ENCODE measurements around the gene IGSF1. TPM values are rescaled to one million over a fixed set of nuclear protein-coding genes. Genes with fewer than 3 reads are reported as not detected.

IGSF1 gene
- total and polyA plus RNA-seq, 2 donors: 0.89 to 0.94 TPM

DNA sequence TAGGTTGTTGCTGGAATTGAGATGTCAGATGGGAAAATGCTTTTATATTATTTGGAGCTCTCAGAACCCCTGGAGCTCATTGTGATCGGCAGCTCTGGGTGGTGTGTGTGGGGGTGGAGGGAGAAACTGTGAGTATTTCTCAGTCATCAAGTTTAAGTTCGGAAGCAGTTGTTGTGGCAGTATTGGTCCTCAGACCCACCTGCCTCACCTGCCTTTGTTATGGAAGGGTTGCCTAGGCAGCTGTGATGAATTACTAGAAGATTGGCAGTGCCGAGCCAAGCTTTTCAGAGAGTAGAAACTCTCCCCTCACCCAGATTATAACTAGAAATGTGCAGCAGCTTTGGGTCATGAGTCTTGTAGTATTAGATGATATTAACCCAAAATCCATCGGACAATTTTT lies 9.5 kb downstream of the IGSF1 start:
- Histone ChIP-seq H3K27me3 (ENCODE audit: control insufficient read depth in 2 of 2, insufficient read depth in 1 of 2, low read length in 1 of 2) (peaks cover 0 to 2% of the 10 kb centered on the region in 2 donors), H3K9me3 (ENCODE audit: control insufficient read depth in 2 of 2, insufficient read depth in 1 of 2, low read length in 1 of 2) (no peaks in the 10 kb centered on the region), H3K27ac (ENCODE audit: low read depth in 1 of 2, low read length in 1 of 2) (no peak overlapping the region), H3K4me3 (ENCODE audit: low read length in 2 of 2) (no peak overlapping the region), H3K36me3 (ENCODE audit: control insufficient read depth in 2 of 2, insufficient read depth in 2 of 2, low read length in 1 of 2) (no peaks in the 10 kb centered on the region), H3K4me1 (ENCODE audit: control insufficient read depth in 2 of 2, insufficient read depth in 2 of 2, low read length in 2 of 2) (no peaks in the 10 kb centered on the region)
- WGBS: 61% methylated on average over 4 of the region's 4 CpGs
- no peak for DNase-seq (ENCODE audit: low read depth in 6 of 9, low spot score in 9 of 9)

- WGBS: 68% methylated on average over 10 of the region's 10 CpGs
- H3K36me3 ChIP-seq (ENCODE audit: control insufficient read depth in 2 of 2, insufficient read depth in 2 of 2, low read length in 1 of 2): no peaks in the 10 kb centered on the region
- DNase-seq (ENCODE audit: low read depth in 6 of 9, low spot score in 9 of 9): no peak
Observed at GRCh38 chrX:131279197-131279596, 9.9 kb downstream of the IGSF1 start.

DNA sequence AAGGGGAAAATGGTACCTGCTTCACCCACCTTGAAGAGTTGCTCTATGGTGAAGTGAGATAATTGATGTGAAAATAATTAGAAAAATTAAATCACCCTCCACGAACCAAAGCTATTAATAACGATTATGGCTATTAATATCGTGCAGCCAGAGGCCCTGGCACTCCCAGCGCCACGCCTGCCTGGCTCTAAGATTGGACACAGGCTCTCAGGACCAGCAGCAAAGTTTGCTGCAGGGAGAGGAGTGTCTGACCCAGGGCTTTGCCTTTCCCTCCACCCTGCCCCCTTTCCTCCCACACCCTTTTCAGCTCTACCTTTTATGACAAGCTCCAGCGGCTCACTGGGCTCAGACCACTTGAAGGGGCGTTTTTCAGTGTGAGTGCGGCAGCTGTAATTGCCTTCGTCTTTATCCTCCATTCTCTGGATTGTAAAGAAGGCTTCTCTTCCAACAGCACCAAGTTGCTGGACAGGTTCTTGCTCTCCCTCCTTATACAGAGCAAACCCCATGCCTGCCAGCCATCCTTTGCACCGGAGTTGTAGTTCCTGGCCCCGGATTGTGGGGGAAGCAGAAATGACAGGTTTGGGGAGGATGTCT lies 11.5 kb downstream of the IGSF1 start:
- Histone ChIP-seq H3K27me3 (ENCODE audit: control insufficient read depth in 2 of 2, insufficient read depth in 1 of 2, low read length in 1 of 2) (peaks cover 0 to 2% of the 10 kb centered on the region in 2 donors), H3K4me1 (ENCODE audit: control insufficient read depth in 2 of 2, insufficient read depth in 2 of 2, low read length in 2 of 2) (no peaks in the 10 kb centered on the region), H3K27ac (ENCODE audit: low read depth in 1 of 2, low read length in 1 of 2) (no peak overlapping the region), H3K36me3 (ENCODE audit: control insufficient read depth in 2 of 2, insufficient read depth in 2 of 2, low read length in 1 of 2) (no peaks in the 10 kb centered on the region), H3K4me3 (ENCODE audit: low read length in 2 of 2) (no peak overlapping the region), H3K9me3 (ENCODE audit: control insufficient read depth in 2 of 2, insufficient read depth in 1 of 2, low read length in 1 of 2) (no peaks in the 10 kb centered on the region)
- WGBS: 56% methylated on average over 11 of the region's 11 CpGs
- no peak for DNase-seq (ENCODE audit: low read depth in 6 of 9, low spot score in 9 of 9)

More at GRCh38 chrX:131279197-131279596, 9.9 kb downstream of the IGSF1 start:
- Histone ChIP-seq H3K27me3 (ENCODE audit: control insufficient read depth in 2 of 2, insufficient read depth in 1 of 2, low read length in 1 of 2) (peaks cover 0 to 2% of the 10 kb centered on the region in 2 donors), H3K4me1 (ENCODE audit: control insufficient read depth in 2 of 2, insufficient read depth in 2 of 2, low read length in 2 of 2) (no peaks in the 10 kb centered on the region), H3K4me3 (ENCODE audit: low read length in 2 of 2) (no peak overlapping the region), H3K27ac (ENCODE audit: low read depth in 1 of 2, low read length in 1 of 2) (no peak overlapping the region), H3K9me3 (ENCODE audit: control insufficient read depth in 2 of 2, insufficient read depth in 1 of 2, low read length in 1 of 2) (no peaks in the 10 kb centered on the region)

DNA sequence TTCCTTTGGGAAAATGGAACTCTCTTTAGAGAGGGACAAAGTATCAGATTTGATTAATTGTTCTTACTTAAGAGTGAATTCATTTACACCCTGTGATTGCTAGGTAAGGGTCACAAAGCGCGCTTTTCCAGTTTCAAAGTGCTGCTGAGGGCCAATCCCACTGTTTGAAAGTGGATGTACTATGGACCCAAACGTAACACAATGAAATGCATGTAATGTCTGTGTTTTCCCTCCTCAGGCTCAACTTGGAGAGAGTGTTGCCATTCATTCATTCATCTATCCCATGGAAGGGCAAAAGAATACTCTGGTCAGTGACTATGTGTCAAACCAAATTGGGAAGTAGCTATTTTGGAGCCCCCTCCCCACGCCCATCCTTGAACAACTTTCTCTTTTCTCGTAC lies 16.1 kb downstream of the IGSF1 start:
- 95% methylated on average over 5 of the region's 5 CpGs for WGBS

GRCh38 chrX:131271826-131272225 lies 17.3 kb downstream of the IGSF1 start:
- Histone ChIP-seq H3K27ac (ENCODE audit: low read depth in 1 of 2, low read length in 1 of 2) (no peak overlapping the region), H3K27me3 (ENCODE audit: control insufficient read depth in 2 of 2, insufficient read depth in 1 of 2, low read length in 1 of 2) (no peaks in the 10 kb centered on the region), H3K36me3 (ENCODE audit: control insufficient read depth in 2 of 2, insufficient read depth in 2 of 2, low read length in 1 of 2) (no peaks in the 10 kb centered on the region), H3K9me3 (ENCODE audit: control insufficient read depth in 2 of 2, insufficient read depth in 1 of 2, low read length in 1 of 2) (no peaks in the 10 kb centered on the region), H3K4me3 (ENCODE audit: low read length in 2 of 2) (no peak overlapping the region), H3K4me1 (ENCODE audit: control insufficient read depth in 2 of 2, insufficient read depth in 2 of 2, low read length in 2 of 2) (no peaks in the 10 kb centered on the region)
- WGBS: 64% methylated on average over 3 of the region's 3 CpGs
- DNase-seq (ENCODE audit: low read depth in 6 of 9, low spot score in 9 of 9): no peak

More for the DNA sequence above, 16.1 kb downstream of the IGSF1 start:
- DNase-seq (ENCODE audit: low read depth in 6 of 9, low spot score in 9 of 9): no peak
- H3K36me3 ChIP-seq (ENCODE audit: control insufficient read depth in 2 of 2, insufficient read depth in 2 of 2, low read length in 1 of 2): no peaks in the 10 kb centered on the region
- H3K27ac ChIP-seq (ENCODE audit: low read depth in 1 of 2, low read length in 1 of 2): no peak overlapping the region
- no peaks in the 10 kb centered on the region for H3K4me1 ChIP-seq (ENCODE audit: control insufficient read depth in 2 of 2, insufficient read depth in 2 of 2, low read length in 2 of 2)
- no peaks in the 10 kb centered on the region for H3K9me3 ChIP-seq (ENCODE audit: control insufficient read depth in 2 of 2, insufficient read depth in 1 of 2, low read length in 1 of 2)
- peaks cover 0 to 2% of the 10 kb centered on the region in 2 donors for H3K27me3 ChIP-seq (ENCODE audit: control insufficient read depth in 2 of 2, insufficient read depth in 1 of 2, low read length in 1 of 2)
- H3K4me3 ChIP-seq (ENCODE audit: low read length in 2 of 2): no peak overlapping the region

DNA sequence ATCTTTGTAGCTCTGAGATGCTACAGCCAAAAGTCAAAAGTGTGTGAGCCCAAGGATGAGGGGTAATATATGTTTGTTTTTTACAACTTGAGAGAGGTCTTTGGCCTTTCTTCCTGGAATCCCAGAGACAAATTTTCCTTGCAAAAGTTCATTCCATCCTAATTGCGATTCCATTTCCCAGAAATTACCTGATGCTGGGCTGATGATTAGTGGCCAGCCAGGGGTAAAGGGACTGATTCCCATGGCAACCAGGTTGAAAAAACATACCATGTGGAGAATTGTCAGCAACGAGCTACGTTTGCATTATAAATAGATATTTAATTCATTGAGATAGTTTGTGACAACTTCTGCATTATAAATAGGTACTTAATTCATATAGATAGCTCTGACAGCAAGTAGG lies 17.8 kb downstream of the IGSF1 start:
- Histone ChIP-seq H3K9me3 (ENCODE audit: control insufficient read depth in 2 of 2, insufficient read depth in 1 of 2, low read length in 1 of 2) (no peaks in the 10 kb centered on the region), H3K27ac (ENCODE audit: low read depth in 1 of 2, low read length in 1 of 2) (no peak overlapping the region), H3K36me3 (ENCODE audit: control insufficient read depth in 2 of 2, insufficient read depth in 2 of 2, low read length in 1 of 2) (no peaks in the 10 kb centered on the region), H3K4me1 (ENCODE audit: control insufficient read depth in 2 of 2, insufficient read depth in 2 of 2, low read length in 2 of 2) (no peaks in the 10 kb centered on the region), H3K27me3 (ENCODE audit: control insufficient read depth in 2 of 2, insufficient read depth in 1 of 2, low read length in 1 of 2) (no peaks in the 10 kb centered on the region), H3K4me3 (ENCODE audit: low read length in 2 of 2) (no peak overlapping the region)
- no peak for DNase-seq (ENCODE audit: low read depth in 6 of 9, low spot score in 9 of 9)
- WGBS: 18% methylated on average over 3 of the region's 3 CpGs

GRCh38 chrX:131270080-131270479 lies 19.0 kb downstream of the IGSF1 start:
- Histone ChIP-seq H3K4me3 (ENCODE audit: low read length in 2 of 2) (no peak overlapping the region), H3K27ac (ENCODE audit: low read depth in 1 of 2, low read length in 1 of 2) (no peak overlapping the region), H3K9me3 (ENCODE audit: control insufficient read depth in 2 of 2, insufficient read depth in 1 of 2, low read length in 1 of 2) (no peaks in the 10 kb centered on the region), H3K4me1 (ENCODE audit: control insufficient read depth in 2 of 2, insufficient read depth in 2 of 2, low read length in 2 of 2) (no peaks in the 10 kb centered on the region), H3K36me3 (ENCODE audit: control insufficient read depth in 2 of 2, insufficient read depth in 2 of 2, low read length in 1 of 2) (no peaks in the 10 kb centered on the region), H3K27me3 (ENCODE audit: control insufficient read depth in 2 of 2, insufficient read depth in 1 of 2, low read length in 1 of 2) (no peaks in the 10 kb centered on the region)
- 69% methylated on average over 1 of the region's 1 CpG for WGBS
- DNase-seq (ENCODE audit: low read depth in 6 of 9, low spot score in 9 of 9): no peak

DNA sequence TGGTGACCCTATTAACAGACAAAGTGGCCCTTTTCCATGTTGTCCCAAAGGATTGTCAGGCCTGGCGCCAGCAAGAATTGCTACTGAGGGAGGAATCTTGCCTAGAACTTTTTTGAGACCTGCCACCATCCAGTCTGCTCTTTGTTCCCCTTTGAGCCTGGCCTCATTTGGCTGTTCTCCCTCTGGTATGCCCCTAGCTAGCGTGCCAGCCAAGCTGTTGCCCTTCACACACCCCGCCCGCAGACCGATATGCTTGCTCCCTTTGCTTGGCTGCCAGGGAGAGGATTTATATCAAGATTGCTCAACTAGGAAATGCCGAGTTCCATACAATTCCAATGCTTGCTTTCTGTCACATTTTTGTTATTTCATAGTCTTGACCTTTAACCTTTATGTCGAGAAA lies 24.4 kb downstream of the IGSF1 start:
- DNase-seq (ENCODE audit: low read depth in 6 of 9, low spot score in 9 of 9): no peak
- no peaks in the 10 kb centered on the region for H3K36me3 ChIP-seq (ENCODE audit: control insufficient read depth in 2 of 2, insufficient read depth in 2 of 2, low read length in 1 of 2)
- 92% methylated on average over 7 of the region's 7 CpGs for WGBS

DNA sequence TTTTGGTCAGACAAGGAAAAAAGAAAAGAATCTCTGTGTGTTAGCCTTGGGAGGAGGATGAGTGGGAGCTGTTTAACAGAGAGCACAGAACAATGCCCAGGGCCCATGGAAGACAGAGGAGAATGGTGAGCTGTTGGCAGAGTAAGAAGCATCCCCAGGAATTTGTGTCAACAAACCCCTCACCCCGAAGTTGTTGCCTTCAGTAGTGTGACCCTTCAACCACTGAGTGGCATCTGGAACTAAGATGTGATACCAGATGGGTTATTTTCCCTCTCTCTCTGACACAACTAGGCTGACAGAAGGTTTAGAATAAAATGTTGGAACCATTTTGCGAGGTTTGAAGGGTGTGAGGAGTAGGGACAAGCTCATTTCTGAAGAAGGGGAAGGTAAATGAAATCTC lies 25.1 kb downstream of the IGSF1 start:
- no peak for DNase-seq (ENCODE audit: low read depth in 6 of 9, low spot score in 9 of 9)
- Histone ChIP-seq H3K9me3 (ENCODE audit: control insufficient read depth in 2 of 2, insufficient read depth in 1 of 2, low read length in 1 of 2) (no peaks in the 10 kb centered on the region), H3K27ac (ENCODE audit: low read depth in 1 of 2, low read length in 1 of 2) (no peak overlapping the region), H3K27me3 (ENCODE audit: control insufficient read depth in 2 of 2, insufficient read depth in 1 of 2, low read length in 1 of 2) (no peaks in the 10 kb centered on the region), H3K4me1 (ENCODE audit: control insufficient read depth in 2 of 2, insufficient read depth in 2 of 2, low read length in 2 of 2) (no peaks in the 10 kb centered on the region), H3K4me3 (ENCODE audit: low read length in 2 of 2) (no peak overlapping the region), H3K36me3 (ENCODE audit: control insufficient read depth in 2 of 2, insufficient read depth in 2 of 2, low read length in 1 of 2) (no peaks in the 10 kb centered on the region)
- WGBS: 67% methylated on average over 2 of the region's 2 CpGs

More for the DNA sequence above, 24.4 kb downstream of the IGSF1 start:
- Histone ChIP-seq H3K4me1 (ENCODE audit: control insufficient read depth in 2 of 2, insufficient read depth in 2 of 2, low read length in 2 of 2) (no peaks in the 10 kb centered on the region), H3K9me3 (ENCODE audit: control insufficient read depth in 2 of 2, insufficient read depth in 1 of 2, low read length in 1 of 2) (no peaks in the 10 kb centered on the region), H3K4me3 (ENCODE audit: low read length in 2 of 2) (no peak overlapping the region), H3K27me3 (ENCODE audit: control insufficient read depth in 2 of 2, insufficient read depth in 1 of 2, low read length in 1 of 2) (no peaks in the 10 kb centered on the region), H3K27ac (ENCODE audit: low read depth in 1 of 2, low read length in 1 of 2) (no peak overlapping the region)

Measured in thymus (tissue), 11 donors.